IPS-15b (cell line): ENCODE results near the gene LRRC71.

ENCODE experiments used
- H3K27me3 ChIP-seq: one replicate; pipeline ENCODE4 v1.6.1; 2013; ENCODE audit warnings: low read length; ENCODE audit not compliant: control insufficient read depth, insufficient read depth
- H3K36me3 ChIP-seq: one replicate; pipeline ENCODE4 v1.6.1; 2013; ENCODE audit warnings: low read length; ENCODE audit not compliant: control insufficient read depth, insufficient read depth
- H3K4me1 ChIP-seq: one replicate; pipeline ENCODE4 v1.6.1; 2013; ENCODE audit warnings: mild to moderate bottlenecking, low read length; ENCODE audit not compliant: control insufficient read depth, insufficient read depth
- H3K4me3 ChIP-seq: one replicate; pipeline ENCODE4 v1.5.1; 2013; ENCODE audit warnings: low read depth, low read length
- H3K9ac ChIP-seq: one replicate; pipeline ENCODE4 v1.6.1; 2013; ENCODE audit warnings: low read depth, mild to moderate bottlenecking, low read length
- H3K9me3 ChIP-seq: one replicate; pipeline ENCODE4 v1.6.1; 2013; ENCODE audit warnings: mild to moderate bottlenecking, low read length; ENCODE audit not compliant: control insufficient read depth, insufficient read depth

The LRRC71 gene

DNA sequence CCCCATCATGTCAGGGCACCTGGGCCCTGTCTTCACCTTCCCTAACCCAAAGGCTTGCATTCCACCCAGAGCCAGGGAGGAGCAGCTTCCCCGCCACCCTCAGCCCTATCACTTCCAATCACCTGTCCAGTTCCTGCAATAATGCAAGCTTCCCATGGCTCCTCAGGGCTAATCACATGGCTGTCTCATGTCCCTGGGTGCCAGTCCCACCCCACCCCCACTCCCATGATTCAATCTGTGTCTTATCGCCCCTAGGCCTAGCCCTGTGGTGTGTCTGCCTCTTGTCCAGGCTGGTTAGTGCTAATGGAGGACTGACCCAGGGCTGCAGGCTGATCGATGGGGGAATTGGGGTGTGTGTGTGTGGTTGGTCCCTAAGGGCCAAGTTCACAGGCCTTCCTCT, 37.9 kb upstream of the LRRC71 start:
- Histone ChIP-seq H3K9me3 (no peaks in the 10 kb centered on the region), H3K4me1 (peaks cover 7% of the 10 kb centered on the region), H3K9ac (no peak overlapping the region), H3K27me3 (peaks cover 60% of the 10 kb centered on the region), H3K36me3 (no peaks in the 10 kb centered on the region), H3K4me3 (no peak overlapping the region)

GRCh38 chr1:156883919-156884318, 36.5 kb upstream of the LRRC71 start:
- H3K9me3 ChIP-seq, result no peaks in the 10 kb centered on the region
- peaks cover 55% of the 10 kb centered on the region for H3K27me3 ChIP-seq
- H3K4me3 ChIP-seq, result no peak overlapping the region
- H3K4me1 ChIP-seq, result peaks cover 7% of the 10 kb centered on the region
- H3K36me3 ChIP-seq, result no peaks in the 10 kb centered on the region
- H3K9ac ChIP-seq, result no peak overlapping the region

- H3K9ac ChIP-seq, result peak overlapping the region; percentile 5
- H3K4me1 ChIP-seq, result peaks cover 7% of the 10 kb centered on the region
- H3K36me3 ChIP-seq, result no peaks in the 10 kb centered on the region
- H3K27me3 ChIP-seq, result peaks cover 58% of the 10 kb centered on the region
- no peak overlapping the region for H3K4me3 ChIP-seq
- no peaks in the 10 kb centered on the region for H3K9me3 ChIP-seq
Observed at GRCh38 chr1:156884560-156885184, 35.8 kb upstream of the LRRC71 start.

DNA sequence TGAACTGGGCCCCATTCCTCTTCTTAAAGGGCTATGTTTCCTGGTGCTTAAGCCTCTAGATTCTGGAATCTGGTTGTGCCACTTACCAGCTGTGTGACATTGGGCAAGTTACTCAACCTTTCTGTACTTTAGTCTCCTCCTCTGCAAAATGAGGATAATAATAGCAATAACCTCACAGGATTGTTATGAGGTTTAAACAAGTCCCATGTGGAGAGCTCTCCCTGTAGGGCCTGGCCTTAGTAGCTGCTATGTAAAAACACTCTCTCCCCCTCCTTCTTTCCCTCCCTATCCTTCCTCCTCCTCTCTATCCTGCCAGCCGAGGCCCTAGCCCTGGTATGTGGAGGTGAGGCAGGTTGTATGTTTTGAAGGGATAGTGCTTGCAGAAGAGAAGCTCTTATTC, 35.1 kb upstream of the LRRC71 start:
- Histone ChIP-seq H3K9me3 (no peaks in the 10 kb centered on the region), H3K36me3 (no peaks in the 10 kb centered on the region), H3K27me3 (peaks cover 61% of the 10 kb centered on the region), H3K4me1 (peaks cover 8% of the 10 kb centered on the region), H3K9ac (no peak overlapping the region), H3K4me3 (no peak overlapping the region)

GRCh38 chr1:156885880-156886355, 34.5 kb upstream of the LRRC71 start:
- Histone ChIP-seq H3K9ac (no peak overlapping the region), H3K4me1 (peaks cover 9% of the 10 kb centered on the region), H3K4me3 (no peak overlapping the region), H3K36me3 (no peaks in the 10 kb centered on the region), H3K9me3 (no peaks in the 10 kb centered on the region), H3K27me3 (peaks cover 67% of the 10 kb centered on the region)

DNA sequence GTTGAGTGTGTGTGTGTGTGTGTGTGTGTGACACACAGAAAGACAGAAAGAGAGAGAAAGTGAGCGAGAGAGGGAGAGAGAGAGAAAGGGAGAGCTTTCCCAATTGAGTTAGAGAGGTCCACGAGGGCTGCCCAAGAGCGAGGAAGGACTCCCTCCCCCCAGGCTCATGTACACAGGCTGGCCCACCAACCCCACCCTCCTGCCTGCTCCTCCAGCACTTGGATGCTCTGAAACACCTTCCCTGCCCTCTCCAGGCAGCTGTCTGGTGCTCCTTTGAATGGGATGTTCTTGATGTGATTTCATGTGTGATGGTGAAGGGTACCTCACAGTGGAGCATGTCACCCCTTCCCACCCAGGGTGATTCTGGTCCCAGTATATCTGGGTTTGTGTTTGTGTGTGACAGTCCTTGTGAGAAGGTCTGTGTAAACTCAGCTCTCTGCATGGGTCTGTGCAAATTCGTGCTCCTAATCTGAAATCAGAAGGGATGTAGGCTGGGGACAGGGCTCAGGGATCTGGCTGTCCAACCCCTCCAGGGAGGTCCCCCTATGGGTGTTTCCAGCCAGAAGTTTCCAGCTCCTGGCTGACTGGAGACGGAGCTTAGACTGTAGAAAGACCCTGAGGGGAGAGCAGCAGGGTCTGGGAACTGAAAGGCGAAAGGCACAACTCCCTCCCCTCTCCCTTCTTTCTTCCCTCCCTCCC, 33.7 kb upstream of the LRRC71 start:
- H3K9ac ChIP-seq, result no peak overlapping the region
- H3K4me3 ChIP-seq, result peak overlapping the region; percentile 18
- peaks cover 9% of the 10 kb centered on the region for H3K4me1 ChIP-seq
- no peaks in the 10 kb centered on the region for H3K9me3 ChIP-seq
- H3K36me3 ChIP-seq, result no peaks in the 10 kb centered on the region
- peaks cover 75% of the 10 kb centered on the region for H3K27me3 ChIP-seq

GRCh38 chr1:156887317-156887716, 33.1 kb upstream of the LRRC71 start:
- Histone ChIP-seq H3K4me3 (no peak overlapping the region), H3K36me3 (no peaks in the 10 kb centered on the region), H3K27me3 (peaks cover 80% of the 10 kb centered on the region)

GRCh38 chr1:156887734-156888133, 32.7 kb upstream of the LRRC71 start:
- Histone ChIP-seq H3K27me3 (peaks cover 80% of the 10 kb centered on the region), H3K9ac (no peak overlapping the region), H3K9me3 (no peaks in the 10 kb centered on the region), H3K36me3 (no peaks in the 10 kb centered on the region), H3K4me1 (peaks cover 9% of the 10 kb centered on the region), H3K4me3 (no peak overlapping the region)

More at GRCh38 chr1:156887317-156887716, 33.1 kb upstream of the LRRC71 start:
- no peaks in the 10 kb centered on the region for H3K9me3 ChIP-seq
- H3K9ac ChIP-seq, result no peak overlapping the region
- H3K4me1 ChIP-seq, result peaks cover 9% of the 10 kb centered on the region

DNA sequence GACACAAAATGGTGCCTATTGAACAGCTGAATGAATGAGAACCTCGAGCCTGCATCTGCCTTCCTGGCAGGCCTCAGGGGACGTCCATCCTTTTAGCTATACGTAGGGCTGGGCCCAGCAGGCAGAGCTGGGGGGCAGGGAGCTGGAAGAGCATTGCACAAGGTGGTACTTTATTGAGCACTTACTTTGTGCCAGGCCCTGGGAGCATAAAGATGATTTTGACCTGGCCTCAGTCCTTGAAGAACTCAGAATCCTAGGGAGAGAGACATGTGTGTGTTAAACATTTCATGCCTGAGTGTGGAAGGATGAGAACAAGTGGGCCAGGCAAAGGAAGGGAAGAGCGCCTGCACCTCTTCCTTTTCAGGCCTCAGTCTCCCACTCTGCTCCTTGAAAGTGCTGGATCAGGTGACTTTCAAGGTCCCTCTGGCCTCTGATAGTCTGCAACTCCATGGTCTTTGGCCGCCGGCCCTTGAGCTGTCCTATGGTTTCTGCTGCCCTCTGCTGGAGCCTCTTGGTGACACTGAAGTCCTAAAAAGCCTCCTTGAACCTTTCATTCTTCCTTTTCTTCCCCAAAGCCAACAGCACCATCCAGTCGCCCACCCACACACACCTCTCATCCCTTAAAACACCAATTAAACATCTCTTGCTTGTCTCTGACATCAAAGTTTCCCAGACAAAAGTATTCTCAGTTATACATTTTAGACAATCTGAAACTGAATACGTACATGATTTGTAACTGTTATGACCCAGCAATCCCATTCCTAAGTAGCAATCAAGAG, 30.4 kb upstream of the LRRC71 start:
- peak overlapping the region; percentile 10 for H3K4me3 ChIP-seq
- peaks cover 83% of the 10 kb centered on the region for H3K27me3 ChIP-seq
- H3K9ac ChIP-seq, result no peak overlapping the region
- H3K36me3 ChIP-seq, result no peaks in the 10 kb centered on the region
- H3K4me1 ChIP-seq, result peaks cover 14% of the 10 kb centered on the region
- no peaks in the 10 kb centered on the region for H3K9me3 ChIP-seq

GRCh38 chr1:156892190-156893047, 28.0 kb upstream of the LRRC71 start:
- peaks cover 6% of the 10 kb centered on the region for H3K4me1 ChIP-seq
- H3K9me3 ChIP-seq, result no peaks in the 10 kb centered on the region
- no peak overlapping the region for H3K9ac ChIP-seq
- no peaks in the 10 kb centered on the region for H3K36me3 ChIP-seq
- peak overlapping the region; percentile 59 for H3K4me3 ChIP-seq
- H3K27me3 ChIP-seq, result peaks cover 73% of the 10 kb centered on the region
